Measurements from ENCODE around the gene CPT1A. TPM values are rescaled to one million over a fixed set of nuclear protein-coding genes. Genes with fewer than 3 reads are reported as not detected.
"Not testable (repeated sequence)": the region's sequence is repeated elsewhere in the genome, so short reads cannot be mapped to it uniquely, and the experiment has no call there.

CPT1A gene
- 29.7 and 36.3 TPM in 2 replicates for total RNA-seq (2021)
- percentile 58 among the genes with signal in this experiment for Bru-seq, nascent RNA
- percentile 56 among the genes with signal in this experiment for BruChase-seq, experiment 1, labeled RNA remaining after a 2-hour chase
- percentile 71 among the genes with signal in this experiment for BruChase-seq, experiment 2, labeled RNA remaining after a 6-hour chase
- long read RNA-seq, full-length matches to known transcripts, result 1 of 9 reads
- long read RNA-seq, partial matches to known transcripts, result 0 of 9 reads
- long read RNA-seq, other reads (novel, unspliced or antisense), result 8 of 9 reads

GRCh38 chr11:68841718-68842426, at the start of gene CPT1A:
Gene CPT1A (minus strand): TSS chr11:68841916. CDS start chr11:68815474, 26,442 bp downstream.
- no peaks in the 10 kb centered on the region for H3K9me2 ChIP-seq (ENCODE audit: insufficient read depth)
- no peaks in the 10 kb centered on the region for H3K9me3 ChIP-seq (ENCODE audit: insufficient read depth, low read depth)
- H2AFZ ChIP-seq, result peak within 1 kb of the TSS; percentile 64
- TF ChIP-seq CTCF (conservative IDR thresholded peaks at IDR 0.05) (no peak), EZH2 (IDR thresholded peaks at IDR 0.05; ENCODE audit: low read depth) (no peak)
- peak; percentile 56 to 72 for DNase-seq
- ChIA-PET POLR2A (ENCODE audit: unreplicated experiment) (no interaction called here), CTCF (no interaction called here)
- H3K79me2 ChIP-seq (ENCODE audit: low read depth), result peaks cover 13% of the 10 kb centered on the region
- H3K36me3 ChIP-seq (ENCODE audit: low read depth), result no peaks in the 10 kb centered on the region
- no peaks in the 10 kb centered on the region for H4K20me1 ChIP-seq (ENCODE audit: insufficient read depth)
- H3K27me3 ChIP-seq (ENCODE audit: insufficient read depth, low read depth), result no peaks in the 10 kb centered on the region
- H3F3A ChIP-seq (ENCODE audit: insufficient read depth, low read depth), result peaks cover 36% of the 10 kb centered on the region
- intact Hi-C loops (cut with micrococcal nuclease; ENCODE audit: unreplicated experiment), result loop anchor here (5.0 to 10.0 kb wide), 2 partner anchors 210 to 243 kb away; no protein-coding TSS in a partner anchor
- no TSS peak for BruUV-seq (replicated peaks)
- H3K4me3 ChIP-seq, result peak within 1 kb of the TSS; percentile 56
- H3K4me2 ChIP-seq, result peak within 1 kb of the TSS; percentile 86
- peak within 1 kb of the TSS; percentile 88 for H3K27ac ChIP-seq
- peaks cover 35% of the 10 kb centered on the region for H3K4me1 ChIP-seq (replicated peaks; ENCODE audit: insufficient read depth)

GRCh38 chr11:68890490-68891231, 48.9 kb upstream of the CPT1A start:
- H3K36me3 ChIP-seq (ENCODE audit: low read depth), result peaks cover 9% of the 10 kb centered on the region; the same call in 1 of the 2 replicates
- H3K9me3 ChIP-seq (ENCODE audit: insufficient read depth, low read depth), result no peaks in the 10 kb centered on the region
- no TSS peak for BruUV-seq (replicated peaks)
- no peaks in the 10 kb centered on the region for H3K9me2 ChIP-seq (ENCODE audit: insufficient read depth)
- TF ChIP-seq CTCF (conservative IDR thresholded peaks at IDR 0.05) (no peak), EZH2 (IDR thresholded peaks at IDR 0.05; ENCODE audit: low read depth) (no peak)
- no peaks in the 10 kb centered on the region for H3K79me2 ChIP-seq (ENCODE audit: low read depth)
- no peak for DNase-seq
- no peak overlapping the region for H3K4me3 ChIP-seq
- H3F3A ChIP-seq (ENCODE audit: insufficient read depth, low read depth), result peaks cover 14% of the 10 kb centered on the region; the same call in 1 of the 2 replicates
- H3K4me1 ChIP-seq (replicated peaks; ENCODE audit: insufficient read depth), result no peaks in the 10 kb centered on the region
- H3K27me3 ChIP-seq (ENCODE audit: insufficient read depth, low read depth), result no peaks in the 10 kb centered on the region
- ChIA-PET CTCF (no interaction called here), POLR2A (ENCODE audit: unreplicated experiment) (no interaction called here)
- H2AFZ ChIP-seq, result no peak overlapping the region
- no peak overlapping the region for H3K4me2 ChIP-seq
- no peaks in the 10 kb centered on the region; the same call in 1 of the 2 replicates for H4K20me1 ChIP-seq (ENCODE audit: insufficient read depth)
- intact Hi-C loops (cut with micrococcal nuclease; ENCODE audit: unreplicated experiment), result no loop called here
- H3K27ac ChIP-seq, result no peak overlapping the region

- Histone ChIP-seq H3K4me3 (no peak overlapping the region), H3F3A (ENCODE audit: insufficient read depth, low read depth) (peaks cover 14% of the 10 kb centered on the region; the same call in 1 of the 2 replicates), H3K9me2 (ENCODE audit: insufficient read depth) (no peaks in the 10 kb centered on the region), H3K9me3 (ENCODE audit: insufficient read depth, low read depth) (no peaks in the 10 kb centered on the region), H3K4me1 (replicated peaks; ENCODE audit: insufficient read depth) (no peaks in the 10 kb centered on the region), H4K20me1 (ENCODE audit: insufficient read depth) (no peaks in the 10 kb centered on the region), H2AFZ (no peak overlapping the region), H3K79me2 (ENCODE audit: low read depth) (no peaks in the 10 kb centered on the region), H3K4me2 (no peak overlapping the region), H3K27ac (no peak overlapping the region), H3K36me3 (ENCODE audit: low read depth) (peaks cover 6% of the 10 kb centered on the region; the same call in 1 of the 2 replicates), H3K27me3 (ENCODE audit: insufficient read depth, low read depth) (no peaks in the 10 kb centered on the region)
- TF ChIP-seq EZH2 (IDR thresholded peaks at IDR 0.05; ENCODE audit: low read depth), result no peak
- TF ChIP-seq CTCF (conservative IDR thresholded peaks at IDR 0.05), result no peak
- no TSS peak for BruUV-seq (replicated peaks)
- ChIA-PET CTCF (no interaction called here), POLR2A (ENCODE audit: unreplicated experiment) (no interaction called here)
- intact Hi-C loops (cut with micrococcal nuclease; ENCODE audit: unreplicated experiment), result no loop called here
- no peak for DNase-seq
Observed at GRCh38 chr11:68889948-68890446, 48.3 kb upstream of the CPT1A start.

GRCh38 chr11:68884827-68885226, 43.1 kb upstream of the CPT1A start:
- H3K4me1 ChIP-seq (replicated peaks; ENCODE audit: insufficient read depth); H4K20me1 ChIP-seq (ENCODE audit: insufficient read depth); H2AFZ ChIP-seq; CTCF ChIA-PET; H3K36me3 ChIP-seq (ENCODE audit: low read depth); H3K9me3 ChIP-seq (ENCODE audit: insufficient read depth, low read depth); H3K4me3 ChIP-seq; H3K9me2 ChIP-seq (ENCODE audit: insufficient read depth); BruUV-seq (replicated peaks); H3F3A ChIP-seq (ENCODE audit: insufficient read depth, low read depth); H3K79me2 ChIP-seq (ENCODE audit: low read depth); H3K27me3 ChIP-seq (ENCODE audit: insufficient read depth, low read depth); DNase-seq; intact Hi-C loops (cut with micrococcal nuclease; ENCODE audit: unreplicated experiment); H3K27ac ChIP-seq; H3K4me2 ChIP-seq: not testable (repeated sequence)
- POLR2A ChIA-PET (ENCODE audit: unreplicated experiment), result interaction anchor here (0.7 kb wide), 1 partner anchor 230 kb away, joined by 6 read pairs; no protein-coding TSS in a partner anchor

Data from PC-9 (cell line).